ENCODE results near the gene GRID1. TPM values are rescaled to one million over a fixed set of nuclear protein-coding genes. Genes with fewer than 3 reads are reported as not detected.

GRID1 gene
- total and polyA plus RNA-seq, 10 donors = 0.06 to 0.42 (median 0.15) TPM; not detected in 4

GRCh38 chr10:86074294-86074693 lies 292.3 kb downstream of the GRID1 start:
- intact Hi-C loops (cut with DNase I; ENCODE audit: low total_unique reads) = no loop called here
- Histone ChIP-seq H3K36me3 (no peaks in the 10 kb centered on the region), H3K4me3 (no peak overlapping the region), H3K4me1 (no peaks in the 10 kb centered on the region), H3K9me3 (no peaks in the 10 kb centered on the region), H3K27ac (no peak overlapping the region), H3K27me3 (replicated peaks in 1 of 7) (peaks cover 0 to 25% (median 0%) of the 10 kb centered on the region in 7 donors)
- TF ChIP-seq POLR2AphosphoS5 (IDR thresholded peaks at IDR 0.05) = no peak
- TF ChIP-seq CTCF (IDR thresholded peaks at IDR 0.05 in 8 of 11, conservative IDR thresholded peaks at IDR 0.05 in 3 of 11) = no peak
- no peak for TF ChIP-seq POLR2A (IDR thresholded peaks at IDR 0.05)
- no peak for DNase-seq
- WGBS, 5 donors = 81 to 85% (median 83%) methylated on average over 5 of the region's 5 CpGs

GRCh38 chr10:86073199-86073977 lies 293.2 kb downstream of the GRID1 start:
- Histone ChIP-seq H3K27me3 (replicated peaks in 1 of 7) (peaks cover 0 to 21% (median 0%) of the 10 kb centered on the region in 7 donors), H3K4me3 (no peak overlapping the region), H3K4me1 (no peaks in the 10 kb centered on the region), H3K27ac (no peak overlapping the region), H3K36me3 (no peaks in the 10 kb centered on the region), H3K9me3 (no peaks in the 10 kb centered on the region)
- peak; percentile 69 for DNase-seq
- intact Hi-C loops (cut with DNase I; ENCODE audit: low total_unique reads) = no loop called here
- TF ChIP-seq CTCF (IDR thresholded peaks at IDR 0.05 in 8 of 11, conservative IDR thresholded peaks at IDR 0.05 in 3 of 11) = no peak
- TF ChIP-seq POLR2AphosphoS5 (IDR thresholded peaks at IDR 0.05) = no peak
- no peak for TF ChIP-seq POLR2A (IDR thresholded peaks at IDR 0.05)
- WGBS, 5 donors = 68 to 80% (median 77%) methylated on average over 5 to 7 of the region's 7 CpGs

GRCh38 chr10:86072413-86072812 lies 294.2 kb downstream of the GRID1 start:
- peak; percentile 19 for DNase-seq
- Histone ChIP-seq H3K27ac (no peak overlapping the region), H3K9me3 (no peaks in the 10 kb centered on the region), H3K4me3 (no peak overlapping the region), H3K36me3 (no peaks in the 10 kb centered on the region), H3K27me3 (replicated peaks in 1 of 7) (peaks cover 0 to 14% (median 0%) of the 10 kb centered on the region in 7 donors), H3K4me1 (no peaks in the 10 kb centered on the region)
- 61 to 78% (median 70%) methylated on average over 5 of the region's 5 CpGs for WGBS, 5 donors
- intact Hi-C loops (cut with DNase I; ENCODE audit: low total_unique reads) = no loop called here
- TF ChIP-seq CTCF (IDR thresholded peaks at IDR 0.05 in 8 of 11, conservative IDR thresholded peaks at IDR 0.05 in 3 of 11) (no peak), POLR2AphosphoS5 (IDR thresholded peaks at IDR 0.05) (no peak), POLR2A (IDR thresholded peaks at IDR 0.05) (no peak)

GRCh38 chr10:86071758-86072157 lies 294.8 kb downstream of the GRID1 start:
- no peak for DNase-seq
- H3K4me1 ChIP-seq = no peaks in the 10 kb centered on the region
- intact Hi-C loops (cut with DNase I; ENCODE audit: low total_unique reads) = no loop called here
- H3K36me3 ChIP-seq = no peaks in the 10 kb centered on the region
- no peak overlapping the region for H3K27ac ChIP-seq
- no peak overlapping the region for H3K4me3 ChIP-seq
- peaks cover 0 to 20% (median 0%) of the 10 kb centered on the region in 7 donors for H3K27me3 ChIP-seq (replicated peaks in 1 of 7)
- 49 to 60% (median 58%) methylated on average over 4 of the region's 4 CpGs for WGBS, 5 donors
- TF ChIP-seq POLR2AphosphoS5 (IDR thresholded peaks at IDR 0.05) (no peak), CTCF (IDR thresholded peaks at IDR 0.05 in 8 of 11, conservative IDR thresholded peaks at IDR 0.05 in 3 of 11) (no peak), POLR2A (IDR thresholded peaks at IDR 0.05) (no peak)
- H3K9me3 ChIP-seq = no peaks in the 10 kb centered on the region
